ENCODE measurements around the gene ZNF784.
A peak's percentile ranks its signal among the peaks of the same experiment; 100 is the strongest.

The ZNF784 gene

DNA sequence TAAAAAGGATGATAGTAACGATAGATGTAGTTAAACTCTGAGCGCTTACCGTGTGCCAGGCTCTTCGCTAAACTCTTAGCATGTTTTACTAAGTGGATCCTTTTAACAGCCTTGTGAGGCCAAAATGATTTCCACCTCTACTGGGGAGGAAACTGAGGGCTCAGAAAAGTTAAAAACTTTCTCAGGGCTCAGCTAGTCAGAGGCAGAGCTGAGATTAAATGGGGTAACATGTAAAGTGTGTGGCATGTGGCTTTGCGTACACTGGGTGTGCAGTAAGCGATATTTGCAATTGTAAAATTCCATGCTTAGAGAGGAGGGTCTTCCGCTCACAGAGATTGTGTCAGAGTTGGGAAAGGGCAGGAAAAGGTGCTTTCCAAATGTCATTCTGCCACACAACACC, 32.2 kb upstream of the ZNF784 start:
- DNase-seq, result no peak

DNA sequence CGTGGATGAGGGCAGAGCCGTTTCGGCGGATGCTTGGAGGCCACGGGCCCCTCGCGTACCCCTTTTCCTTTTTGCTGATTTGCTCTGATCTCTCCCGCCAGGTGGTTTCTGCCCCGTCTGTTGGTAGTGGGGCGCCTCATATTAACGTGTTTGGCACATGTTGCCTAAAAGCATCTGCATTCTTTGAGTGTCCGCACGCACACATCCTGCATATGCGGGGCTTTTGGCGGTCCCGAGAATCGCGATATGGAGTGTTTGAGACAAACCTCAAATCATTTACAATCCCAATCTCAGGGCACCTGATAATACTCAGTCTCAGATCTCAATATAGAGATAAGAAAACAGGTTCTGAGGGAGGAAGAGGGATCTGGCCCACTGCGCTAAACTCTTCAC, 31.3 kb upstream of the ZNF784 start:
- DNase-seq, result no peak

DNA sequence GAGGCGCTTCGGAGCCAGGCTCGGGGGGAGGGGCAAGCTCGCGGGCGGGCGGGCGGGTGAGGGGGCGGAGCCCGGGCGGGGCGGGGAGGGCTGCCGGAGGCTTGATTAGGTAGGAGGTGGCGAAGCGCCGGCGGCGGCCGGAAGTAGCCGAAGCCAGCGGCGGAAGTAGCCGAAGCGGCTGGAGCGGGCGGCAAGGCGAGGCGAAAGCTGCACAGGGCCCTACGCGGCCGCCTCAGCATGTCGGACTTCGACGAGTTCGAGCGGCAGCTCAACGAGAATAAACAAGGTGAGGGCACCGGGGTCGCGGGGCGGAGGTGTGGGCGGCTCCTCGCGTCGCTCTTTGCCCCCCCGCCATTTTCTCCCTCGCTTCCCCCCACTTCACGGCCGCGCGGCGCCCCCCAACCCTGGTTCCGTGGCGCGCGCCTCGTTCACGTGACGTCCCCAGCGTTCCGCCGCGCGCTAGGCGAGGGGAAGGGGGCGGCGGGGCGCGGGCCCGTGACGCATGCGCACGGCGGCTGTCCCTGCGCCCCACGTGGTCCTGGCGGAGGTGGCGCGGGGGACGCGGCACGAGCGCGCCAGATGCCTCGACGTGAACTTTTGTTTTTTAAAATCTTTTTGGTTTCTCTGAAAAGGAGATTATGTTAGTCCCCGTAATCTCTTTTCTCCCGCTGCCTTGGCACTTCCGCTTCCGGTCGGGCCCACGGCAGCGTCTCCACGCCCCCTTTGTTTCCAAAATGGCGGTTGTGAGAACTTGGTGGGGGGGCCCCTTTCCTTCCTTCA, 30.7 kb upstream of the ZNF784 start, which contains the start of gene U2AF2:
U2AF2 (plus strand) TSS at position 168 of the 780 bp plus-strand sequence; CDS start at position 238, 70 bp downstream.
- peak; percentile 92 to 97 (median 94) for DNase-seq

DNA sequence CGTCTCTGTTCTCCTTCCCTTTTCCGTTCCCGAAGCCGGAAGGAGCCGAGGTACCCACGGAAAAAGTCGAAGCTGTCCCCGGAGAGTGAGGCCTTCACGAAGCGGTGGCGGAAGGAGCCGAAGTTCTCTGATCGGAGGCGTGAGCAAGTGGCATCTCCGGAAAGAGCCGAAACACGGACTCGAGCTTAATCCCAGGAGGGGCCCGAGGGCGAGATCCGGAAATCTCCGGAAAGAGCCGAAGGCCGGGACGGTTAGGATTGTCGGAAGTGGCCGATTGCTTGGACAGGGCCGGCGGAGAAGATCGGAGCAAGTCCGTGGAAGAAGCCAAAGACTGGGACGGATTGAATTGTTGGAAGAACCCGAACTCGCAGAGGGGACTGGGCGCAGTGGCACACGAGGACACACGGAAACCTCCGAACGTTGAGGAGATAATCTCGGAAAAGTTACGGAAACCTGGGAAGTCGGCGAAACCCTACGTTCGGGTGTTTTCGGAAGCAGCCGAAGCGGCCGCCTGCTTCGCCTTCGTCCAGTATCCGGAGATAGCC, 30.0 kb upstream of the ZNF784 start:
- peak; percentile 93 to 99 (median 99) for DNase-seq

DNA sequence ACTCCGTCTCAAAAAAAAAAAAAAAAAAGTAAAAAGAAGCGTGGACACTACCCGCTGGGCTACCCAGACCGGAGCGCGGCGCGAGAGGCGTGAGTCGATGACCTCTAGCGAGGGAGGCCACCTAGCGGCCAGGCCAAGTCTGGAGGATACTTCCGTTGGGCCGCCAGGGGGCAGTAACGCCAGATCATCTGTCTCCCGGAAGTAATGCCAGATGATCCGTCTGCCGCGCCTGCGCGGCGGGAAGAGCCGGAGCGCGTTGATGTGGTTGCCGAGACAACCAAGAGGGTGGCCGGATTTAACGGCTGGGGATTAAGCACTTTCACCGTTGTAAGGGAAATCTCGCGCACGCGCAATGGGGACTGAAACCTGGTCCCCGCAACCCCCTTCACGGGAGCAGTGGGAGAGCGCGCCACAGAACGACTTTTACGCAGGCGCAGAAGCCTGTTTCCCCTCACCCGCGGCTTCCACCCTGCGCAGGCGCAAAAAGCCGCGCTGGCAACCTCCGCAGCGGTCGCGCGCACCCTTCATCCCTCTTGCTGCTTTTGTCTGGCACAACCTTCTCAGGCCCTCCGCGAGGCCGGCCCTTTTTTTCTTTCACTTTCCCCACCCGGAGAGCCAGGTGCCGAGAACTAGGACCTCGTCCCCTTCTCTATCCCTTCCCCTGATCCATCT, 29.4 kb upstream of the ZNF784 start:
- DNase-seq, result peak; percentile 97 to 100 (median 98)

DNA sequence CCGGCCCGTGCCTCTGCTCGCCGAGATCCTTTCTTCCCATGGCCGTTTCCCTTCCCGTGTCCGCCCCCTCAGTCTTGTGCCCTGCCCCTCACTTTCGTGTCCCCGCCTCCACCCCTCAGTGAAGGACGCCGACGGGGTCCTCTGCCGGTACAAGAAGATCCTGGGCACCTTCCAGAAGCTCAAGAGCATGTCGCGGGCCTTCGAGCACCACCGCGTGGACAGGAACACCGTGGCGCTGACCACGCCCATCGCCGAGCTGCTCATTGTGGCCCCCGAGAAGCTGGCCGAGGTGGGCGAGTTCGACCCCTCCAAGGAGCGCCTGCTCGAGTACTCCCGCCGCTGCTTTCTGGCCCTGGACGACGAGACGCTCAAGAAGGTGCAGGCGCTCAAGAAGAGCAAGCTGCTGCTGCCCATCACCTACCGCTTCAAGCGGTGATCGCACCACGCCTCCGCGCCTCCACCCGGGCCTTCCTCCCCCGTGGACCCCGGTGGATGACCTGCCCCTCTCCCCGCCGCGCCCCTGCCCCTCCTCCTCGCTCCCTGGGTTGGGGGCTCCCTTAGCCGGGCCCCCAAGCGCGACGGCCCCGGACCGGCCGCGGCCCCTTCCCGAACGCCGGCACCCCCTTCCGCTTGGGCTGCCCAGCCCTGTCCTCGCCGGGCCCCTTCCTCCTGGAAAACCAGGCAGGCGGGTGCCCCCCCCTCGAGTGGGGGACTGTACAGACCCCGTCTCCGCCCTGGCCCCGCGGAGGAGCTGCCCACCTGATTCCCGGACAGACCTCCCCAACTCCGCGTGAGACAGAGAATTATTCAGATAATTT, 28.2 kb upstream of the ZNF784 start:
- no peak for DNase-seq

DNA sequence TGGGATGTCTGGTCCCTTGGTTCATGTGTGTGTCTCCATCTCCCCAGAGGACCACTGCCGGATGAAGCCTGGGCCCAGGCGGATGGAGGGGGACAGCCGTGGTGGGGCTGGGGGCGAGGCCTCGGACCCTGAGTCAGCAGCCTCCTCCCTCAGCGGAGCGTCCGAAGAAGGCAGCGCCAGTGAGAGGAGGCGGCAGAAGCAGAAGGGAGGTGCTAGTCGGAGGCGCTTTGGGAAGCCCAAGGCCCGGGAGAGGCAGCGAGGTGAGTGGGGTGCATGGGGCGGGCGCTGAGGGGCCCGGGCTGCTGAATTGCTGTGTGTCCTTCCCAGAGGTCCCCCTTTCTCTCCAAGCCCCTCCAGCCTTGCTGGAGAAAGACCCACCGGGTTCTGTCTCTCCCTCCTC, 26.9 kb upstream of the ZNF784 start:
- DNase-seq, result no peak

DNA sequence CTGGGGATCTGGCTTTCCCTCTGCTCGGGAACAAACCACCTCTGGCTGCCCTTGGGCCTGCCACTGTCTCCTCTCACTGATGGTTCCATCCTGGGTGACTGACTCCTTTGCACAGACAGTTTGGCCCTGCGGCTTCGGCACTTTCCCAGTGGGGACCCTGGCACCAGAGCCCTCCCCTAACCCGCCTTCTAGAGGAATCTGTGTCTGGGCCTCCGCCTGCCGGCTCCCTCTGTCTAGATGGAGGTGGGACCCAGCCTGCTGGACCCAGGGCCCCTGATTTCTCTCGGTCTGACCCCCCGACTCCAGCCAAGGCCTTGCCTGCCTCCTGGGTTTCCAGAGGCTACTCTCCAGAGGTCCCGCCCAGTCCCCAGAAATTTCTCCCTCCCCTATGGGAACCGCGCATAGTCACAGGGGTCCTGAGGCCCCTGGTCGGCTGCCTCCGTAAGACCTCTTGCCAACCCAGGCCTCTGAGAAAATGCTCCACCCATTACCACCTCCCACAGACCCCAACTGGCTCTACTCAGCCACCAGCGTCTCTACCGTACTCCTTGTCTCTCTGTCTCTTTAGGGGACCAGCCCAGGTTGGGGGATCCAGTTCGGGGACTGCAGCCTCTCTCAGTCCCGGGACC, 26.4 kb upstream of the ZNF784 start:
- DNase-seq, result no peak

DNA sequence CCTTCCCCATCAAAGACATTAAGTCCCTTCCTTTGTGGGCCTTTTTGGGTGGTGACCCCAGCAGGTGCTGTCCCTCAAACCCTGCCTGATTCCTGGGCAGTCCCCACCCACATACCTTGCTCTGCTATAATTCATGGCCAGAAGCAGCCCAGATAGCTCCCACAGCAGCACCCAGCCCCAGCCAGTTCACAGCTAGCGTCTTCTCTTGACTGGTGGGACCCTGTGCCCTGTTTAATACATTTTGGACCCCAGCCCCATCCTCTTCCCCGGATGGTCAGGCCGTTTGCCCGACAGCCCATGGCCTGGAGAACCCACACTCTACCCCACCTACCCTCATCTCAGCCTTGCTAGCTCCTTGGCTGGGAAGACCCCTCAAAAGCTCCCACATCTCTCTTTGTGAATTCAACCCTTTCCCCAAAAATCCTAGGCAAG, 25.8 kb upstream of the ZNF784 start:
- DNase-seq, result no peak

DNA sequence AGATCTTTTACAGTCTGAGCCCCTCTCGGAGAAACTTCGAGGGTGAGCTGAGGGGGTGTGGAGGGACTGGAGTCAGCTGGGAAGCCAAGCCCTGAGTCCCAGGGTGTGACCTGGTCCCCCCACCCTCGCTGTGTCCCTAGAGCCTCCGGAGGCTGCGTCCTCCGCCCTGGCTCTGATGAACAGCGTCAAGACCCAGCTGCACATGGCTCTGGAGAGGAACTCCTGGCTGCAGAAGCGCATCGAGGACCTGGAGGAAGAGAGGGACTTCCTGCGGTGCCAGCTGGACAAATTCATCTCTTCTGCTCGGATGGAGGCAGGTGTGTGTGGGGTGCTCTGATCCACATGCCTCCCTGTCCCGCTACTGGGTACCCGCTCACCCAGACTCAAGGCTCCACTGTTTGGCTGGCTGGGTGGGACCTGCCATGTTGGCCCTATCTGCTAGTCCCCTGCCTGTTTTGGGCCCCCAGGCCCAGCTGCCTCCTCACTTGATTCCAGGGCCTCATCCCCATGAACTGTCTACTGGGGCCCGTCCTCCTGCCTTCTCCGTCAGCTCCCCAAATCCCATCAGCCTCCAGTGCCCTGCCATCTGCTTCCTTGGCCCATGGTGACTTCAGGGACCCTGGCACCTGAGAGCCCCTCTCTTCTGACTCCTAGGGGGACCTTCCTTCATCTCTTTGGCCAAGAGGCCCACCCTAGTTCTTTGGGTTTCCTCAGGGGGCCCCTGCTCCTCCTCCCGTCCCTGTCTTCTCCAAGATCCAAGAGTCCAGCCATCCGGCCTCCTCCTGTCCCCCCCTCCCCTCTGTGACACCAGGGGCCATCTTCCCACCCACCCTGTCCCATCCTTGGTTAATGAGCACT, 25.1 kb upstream of the ZNF784 start:
- no peak for DNase-seq

DNA sequence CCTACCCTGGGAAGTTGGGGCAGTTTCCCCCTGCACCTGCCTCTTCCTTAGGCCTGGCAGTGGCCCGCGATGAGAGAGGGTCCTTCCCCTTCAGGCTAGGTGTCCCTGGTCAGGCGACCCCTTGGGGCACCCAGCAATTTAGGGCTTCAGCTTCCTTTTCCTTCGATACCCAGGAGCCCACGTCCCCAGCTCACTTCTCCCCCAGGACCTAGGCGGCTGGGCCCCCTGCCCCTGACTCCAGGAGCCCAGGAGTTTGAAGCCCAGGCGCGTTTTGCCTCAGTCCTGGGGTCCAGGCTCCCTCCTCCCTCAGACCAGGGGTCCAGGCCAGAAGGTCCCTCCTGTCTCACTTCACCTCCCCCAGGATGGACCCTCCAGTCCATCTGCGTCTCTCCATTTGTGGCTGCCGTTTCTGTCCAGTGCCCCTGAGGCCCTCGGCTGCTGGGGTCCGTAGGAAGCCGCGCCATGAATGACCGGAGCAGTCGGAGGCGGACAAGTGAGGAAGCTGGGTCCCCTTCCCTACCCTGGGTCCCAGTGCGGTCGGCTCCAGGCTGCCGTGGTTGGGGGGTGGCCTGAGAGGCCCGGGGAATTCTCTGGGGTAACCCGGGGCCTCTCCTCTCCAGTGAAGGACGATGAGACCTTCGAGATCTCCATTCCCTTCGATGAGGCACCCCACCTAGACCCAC, 24.4 kb upstream of the ZNF784 start:
- DNase-seq, result no peak

DNA sequence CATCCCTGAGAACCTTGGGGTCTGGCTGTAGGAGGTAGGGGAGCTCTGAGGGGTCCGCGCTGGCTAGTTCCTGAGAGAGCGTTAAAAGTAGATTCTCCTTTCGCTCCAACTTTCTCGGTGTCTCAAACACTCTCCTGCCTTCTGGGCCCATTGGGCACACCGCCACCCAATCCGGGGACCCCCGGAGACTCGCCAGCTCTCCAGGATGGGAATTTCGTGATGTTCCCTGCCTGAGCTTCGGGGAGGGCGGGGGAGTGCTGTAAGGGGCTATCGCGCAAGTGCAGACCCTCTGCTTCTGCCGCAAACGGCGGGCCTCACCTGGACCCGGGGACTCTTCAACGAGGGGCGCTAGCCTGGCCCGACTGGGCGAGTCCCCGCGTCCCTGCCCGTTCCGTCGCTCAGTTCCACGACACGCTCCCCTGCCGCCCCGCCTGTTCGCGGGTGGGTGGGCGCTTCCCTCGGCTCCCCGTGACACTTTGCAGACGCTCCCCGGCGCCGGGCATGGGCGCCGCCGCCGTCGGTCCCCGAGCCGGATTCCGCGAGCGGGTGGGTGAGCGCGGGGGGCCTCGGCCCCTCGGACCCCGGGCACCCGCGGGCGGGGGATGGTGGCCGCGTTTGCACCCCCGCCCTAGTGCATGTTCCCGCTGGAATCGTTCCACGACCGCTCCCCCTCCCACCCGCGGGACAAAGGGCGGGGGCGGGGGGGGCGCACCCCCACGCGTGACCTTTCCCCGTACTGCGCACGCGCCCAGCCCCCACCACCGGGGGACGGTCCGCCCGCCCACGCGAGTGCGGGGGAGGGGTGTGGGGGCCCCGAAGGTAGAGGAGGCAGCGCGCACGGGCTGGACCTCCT, 23.6 kb upstream of the ZNF784 start, which contains the start of gene CCDC106:
CCDC106 (plus strand) TSS at position 481 of the 853 bp plus-strand sequence. CDS start 835 bp downstream, outside the sequence.
- peak in 1 of 5 experiments; percentile 60 for DNase-seq

DNA sequence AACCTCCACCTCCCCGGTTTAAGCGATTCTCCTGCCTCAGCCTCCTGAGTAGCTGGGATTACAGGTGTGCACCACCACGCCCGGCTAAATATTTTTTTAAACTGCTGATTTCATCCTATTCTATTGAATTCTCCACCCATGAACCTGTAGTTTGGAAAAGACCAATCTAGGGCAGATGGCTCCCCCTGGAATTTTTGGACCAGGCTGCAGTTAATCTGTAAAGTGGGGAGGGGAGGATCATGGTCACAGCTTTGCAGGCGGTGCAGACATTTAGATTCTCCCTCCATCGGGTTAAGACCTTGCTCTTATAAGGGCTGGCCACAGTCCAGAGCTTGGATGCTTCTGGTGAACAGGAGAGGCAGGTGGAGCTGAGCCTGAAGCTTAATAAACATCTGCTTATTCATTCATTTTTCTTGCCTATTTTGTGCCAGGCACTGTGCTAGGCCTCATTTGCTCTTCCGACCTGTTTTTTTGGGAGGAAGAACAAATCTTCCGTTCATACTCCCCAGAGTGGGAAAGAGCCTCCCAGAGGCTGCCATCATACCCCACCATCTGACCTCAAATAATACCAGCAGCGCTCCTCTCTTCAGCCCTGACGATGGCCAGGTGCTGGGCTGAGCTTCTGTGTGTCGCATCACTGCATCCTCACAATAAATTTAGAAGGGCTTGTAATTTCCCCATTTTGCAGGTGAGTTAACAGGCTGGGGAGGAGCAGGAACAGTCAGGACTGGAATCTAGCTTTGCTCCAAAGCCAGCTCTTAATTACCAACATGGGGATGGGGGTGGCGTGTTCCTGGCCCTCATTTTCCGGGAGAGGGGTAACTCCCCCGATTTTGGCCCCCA, 22.7 kb upstream of the ZNF784 start:
- no peak for DNase-seq

DNA sequence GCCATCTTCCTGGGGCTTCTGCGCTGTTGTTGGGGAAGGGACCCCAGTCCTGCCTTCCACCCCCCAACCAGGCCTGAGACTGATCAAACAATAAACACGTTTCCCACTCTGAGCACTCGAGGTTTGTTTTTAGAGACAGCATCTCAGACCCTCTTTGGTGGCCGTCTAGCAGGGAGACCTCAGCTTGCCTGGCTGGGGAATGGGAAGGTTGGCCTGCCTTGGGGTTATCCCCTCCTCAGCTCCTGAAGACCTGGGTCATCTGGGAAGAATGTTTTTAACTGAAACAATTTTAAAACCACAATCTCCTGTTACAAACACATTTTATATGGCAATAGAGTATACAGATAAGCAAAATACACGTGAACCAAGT, 21.1 kb upstream of the ZNF784 start:
- no peak for DNase-seq

DNA sequence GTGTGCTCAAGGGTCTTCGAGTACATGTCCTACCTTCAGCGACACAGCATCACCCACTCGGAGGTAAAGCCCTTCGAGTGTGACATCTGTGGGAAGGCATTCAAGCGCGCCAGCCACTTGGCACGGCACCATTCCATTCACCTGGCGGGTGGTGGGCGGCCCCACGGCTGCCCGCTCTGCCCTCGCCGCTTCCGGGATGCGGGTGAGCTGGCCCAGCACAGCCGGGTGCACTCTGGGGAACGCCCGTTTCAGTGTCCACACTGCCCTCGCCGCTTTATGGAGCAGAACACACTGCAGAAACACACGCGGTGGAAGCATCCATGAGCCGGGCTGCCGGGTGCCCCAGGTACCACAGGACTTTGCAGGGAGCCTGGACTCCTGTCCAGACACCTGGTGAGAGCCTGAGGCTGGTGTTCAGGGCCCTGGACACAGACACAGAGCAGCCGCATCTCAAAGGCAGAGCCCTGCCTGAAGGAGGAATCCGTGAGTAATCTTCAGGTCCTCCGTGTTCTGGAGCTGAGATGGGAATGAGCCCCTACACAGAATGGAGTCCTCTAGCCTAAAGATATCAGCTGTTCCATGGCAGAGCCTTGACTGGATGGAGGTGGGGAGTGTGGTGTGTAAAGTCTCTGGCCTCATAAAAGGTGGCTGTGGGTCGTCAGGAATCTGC, 20.6 kb upstream of the ZNF784 start:
- DNase-seq, result no peak

DNA sequence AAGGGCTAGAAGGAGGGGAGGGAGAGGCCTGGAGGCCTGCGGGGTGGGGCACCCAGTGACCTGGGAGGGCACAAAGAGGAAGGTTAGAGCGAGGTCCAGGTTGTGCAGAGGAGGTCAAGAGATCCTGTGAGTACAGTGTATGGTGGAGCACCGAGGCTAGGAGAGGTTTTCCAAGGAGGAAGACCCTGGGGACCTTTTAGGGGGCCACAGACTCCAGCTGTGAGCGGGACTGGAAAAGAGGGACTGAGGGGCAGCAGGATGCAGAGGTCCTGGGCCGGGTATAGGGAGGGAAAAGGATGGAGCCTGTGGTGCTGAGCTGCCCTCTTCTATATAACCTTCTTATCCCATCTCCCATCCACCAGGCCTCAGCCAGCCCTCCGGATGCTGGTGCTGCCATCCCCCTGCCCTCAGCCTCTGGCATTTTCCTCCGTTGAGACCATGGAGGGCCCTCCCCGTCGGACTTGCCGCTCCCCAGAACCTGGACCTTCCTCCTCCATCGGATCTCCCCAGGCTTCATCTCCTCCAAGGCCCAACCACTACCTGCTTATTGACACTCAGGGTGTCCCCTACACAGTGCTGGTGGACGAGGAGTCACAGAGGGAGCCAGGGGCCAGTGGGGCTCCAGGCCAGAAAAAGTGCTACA, 19.9 kb upstream of the ZNF784 start:
- DNase-seq, result no peak

DNA sequence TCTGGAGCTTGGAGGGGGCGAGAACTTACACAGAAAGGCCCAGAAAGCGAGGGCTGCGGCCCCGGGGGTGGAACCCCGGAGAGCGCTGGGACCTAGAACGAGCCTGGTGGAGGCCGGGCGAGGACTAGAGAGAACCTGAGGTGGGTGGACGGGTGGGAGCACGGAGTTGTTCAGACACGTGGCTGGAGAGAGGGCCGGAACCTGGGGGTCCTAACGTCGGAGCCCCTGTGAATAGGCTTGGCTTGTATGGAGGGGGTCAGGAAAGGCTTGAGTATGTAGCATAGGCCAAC, 19.5 kb upstream of the ZNF784 start:
- DNase-seq, result no peak

Measured in T-helper 2 cell (primary cell).